WI38 (cell line): ENCODE data around the gene RABAC1.

Experiments
- H3K4me3 ChIP-seq: 2 replicates; pipeline ENCODE4 v1.5.1; 2011; ENCODE audit warnings: low read depth, mild to moderate bottlenecking, control low read depth, low read length
- CTCF ChIP-seq: IDR thresholded peaks from 2 replicates; pipeline ENCODE4 v1.5.1; 2012; ENCODE audit warnings: low read depth, mild to moderate bottlenecking, control low read depth, low read length

The RABAC1 gene

GRCh38 chr19:41968751-41969595 is 9.9 kb upstream of the RABAC1 start:
- H3K4me3 ChIP-seq, result no peak overlapping the region
- TF ChIP-seq CTCF, result no peak

DNA sequence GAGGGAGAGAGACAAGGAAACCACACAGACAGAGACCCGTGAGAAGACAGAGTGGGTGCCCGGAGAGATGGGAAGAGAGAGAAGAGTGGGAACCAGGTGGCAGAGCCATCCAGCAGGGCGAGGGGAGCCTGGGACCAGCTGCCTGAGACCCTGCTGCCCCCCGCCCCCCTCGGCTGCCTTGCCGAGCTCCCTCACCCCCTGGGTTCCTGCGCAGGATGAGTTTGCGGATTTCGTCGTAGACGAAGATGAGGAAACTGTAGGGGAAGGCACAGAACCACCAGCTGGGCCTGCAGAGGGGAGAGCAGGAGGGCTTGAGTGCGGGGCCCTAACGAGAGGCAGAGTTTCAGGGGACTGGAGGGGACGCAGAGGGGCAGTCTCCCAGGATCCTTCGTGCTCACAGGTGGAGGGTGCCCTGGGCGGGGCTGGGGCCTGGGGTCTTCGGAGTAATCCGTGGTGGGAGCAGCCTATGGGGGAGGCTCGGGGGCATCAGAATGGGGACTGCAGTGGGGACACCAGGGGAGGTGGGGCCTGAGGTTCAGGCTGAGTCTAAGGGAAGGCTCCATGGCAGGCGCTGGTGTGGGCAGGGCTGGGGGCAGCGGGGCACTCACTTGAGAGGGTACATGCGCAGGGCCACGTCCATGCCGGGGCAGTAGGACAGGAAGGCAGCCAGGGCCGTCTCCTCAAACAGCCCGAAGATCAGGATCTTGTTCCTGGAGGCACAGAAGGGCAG is 8.1 kb upstream of the RABAC1 start:
- no peak for TF ChIP-seq CTCF
- no peak overlapping the region for H3K4me3 ChIP-seq

GRCh38 chr19:41965106-41965505 is 6.0 kb upstream of the RABAC1 start:
- no peak for TF ChIP-seq CTCF
- H3K4me3 ChIP-seq, result no peak overlapping the region

DNA sequence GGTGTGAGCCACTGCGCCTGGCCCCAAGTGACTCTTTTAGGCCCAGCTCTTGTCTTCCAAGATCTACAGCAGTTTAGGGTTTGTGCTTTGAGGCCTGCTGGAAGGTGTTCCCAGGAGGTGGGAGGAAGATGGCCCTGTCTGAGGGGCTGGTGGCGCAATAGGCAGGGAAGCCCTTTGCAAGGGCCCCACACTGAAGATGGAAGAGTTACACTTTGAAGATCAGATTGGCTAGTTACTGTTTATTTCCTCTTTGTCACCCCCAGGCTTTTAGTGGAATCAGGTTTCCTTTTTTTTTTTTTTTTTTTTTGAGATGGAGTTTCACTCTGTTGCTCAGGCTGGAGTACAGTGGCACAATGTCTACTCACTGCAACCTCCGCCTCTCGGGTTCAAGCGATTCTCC is 1.9 kb upstream of the RABAC1 start:
- no peak for TF ChIP-seq CTCF
- no peak overlapping the region for H3K4me3 ChIP-seq

DNA sequence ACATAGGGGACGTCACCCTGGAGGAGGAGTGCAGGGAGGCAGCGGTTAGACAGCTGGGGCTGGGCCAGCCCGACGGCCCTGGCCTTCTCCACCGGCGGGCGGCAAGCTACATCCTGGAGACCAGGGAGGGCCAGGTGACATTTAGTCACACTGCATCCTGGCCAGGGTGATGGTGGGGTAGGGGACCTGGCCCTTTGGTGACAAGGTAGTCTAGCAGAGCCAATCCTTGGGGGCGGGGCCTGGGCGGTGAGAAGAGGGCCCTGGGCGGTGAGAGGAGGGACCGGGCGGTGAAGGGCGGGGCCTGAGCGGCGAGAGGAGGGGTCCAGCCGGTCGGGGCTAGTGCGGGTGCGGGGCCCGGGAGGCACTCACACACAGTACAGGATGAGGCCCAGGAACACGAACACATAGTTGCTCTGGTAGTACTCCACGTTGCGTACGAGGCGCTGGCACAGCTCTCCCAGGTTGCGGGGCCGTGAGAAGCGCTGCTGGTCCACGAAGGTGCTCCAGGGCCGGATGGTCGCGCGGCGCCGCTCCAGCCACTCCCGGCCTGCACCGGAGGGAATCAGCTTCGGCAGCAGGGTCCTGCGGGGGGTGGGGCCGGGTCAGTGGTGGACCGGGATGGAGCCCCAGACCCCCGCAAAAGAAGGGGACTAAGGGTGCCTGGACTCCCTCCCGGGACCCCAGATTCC is 610 bp downstream of the RABAC1 start:
- TF ChIP-seq CTCF, result no peak
- peak overlapping the region; percentile 97 for H3K4me3 ChIP-seq

DNA sequence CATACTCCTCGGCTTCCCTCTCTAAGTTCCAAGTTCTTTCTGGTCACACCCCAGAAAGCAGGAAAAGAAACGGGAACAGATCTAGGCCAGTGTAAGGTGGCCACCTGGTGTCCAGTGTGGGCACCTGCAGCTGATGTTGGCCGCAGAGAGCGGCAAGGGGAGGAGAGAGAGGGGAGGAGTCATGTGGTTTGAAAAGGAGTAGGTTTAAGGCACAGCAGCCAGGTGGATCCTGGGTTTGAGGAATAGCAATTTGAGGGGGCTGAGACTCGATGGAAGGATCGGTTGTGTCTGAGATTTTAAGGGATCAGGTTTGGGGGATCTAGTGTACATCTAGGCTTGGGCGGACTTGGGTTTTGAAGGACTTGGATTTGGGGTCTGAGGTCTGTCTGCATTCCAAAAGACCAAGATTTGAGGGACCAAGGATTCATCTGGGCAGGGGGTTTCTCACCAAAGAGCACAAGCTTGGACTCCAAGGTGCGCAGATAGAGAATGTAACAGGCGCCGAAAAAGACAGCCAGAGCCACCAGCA is 1.2 kb downstream of the RABAC1 start:
- H3K4me3 ChIP-seq, result peak overlapping the region; percentile 97
- TF ChIP-seq CTCF, result peak; percentile 65
